Activated CD4-positive, CD25-positive, alpha-beta regulatory T cell (primary cell): ENCODE results near the gene DOCK1.

Source experiments
- DNase-seq, 4 experiments: peaks; one replicate each; lab custom pipeline; 2025; lab: John Stamatoyannopoulos, UW

DOCK1 gene

GRCh38 chr10:127039435-127039834, 134.2 kb downstream of the DOCK1 start:
- no peak for DNase-seq

GRCh38 chr10:127040756-127041155, 135.5 kb downstream of the DOCK1 start:
- DNase-seq: no peak

- no peak for DNase-seq
Measured at GRCh38 chr10:127041552-127041951, 136.3 kb downstream of the DOCK1 start.

GRCh38 chr10:127043301-127043700, 138.1 kb downstream of the DOCK1 start:
- no peak for DNase-seq

- DNase-seq: no peak
Measured at GRCh38 chr10:127044186-127044585, 139.0 kb downstream of the DOCK1 start.

GRCh38 chr10:127046975-127047877, 142.0 kb downstream of the DOCK1 start:
- no peak for DNase-seq

- DNase-seq: no peak
Measured at GRCh38 chr10:127047878-127048238, 142.6 kb downstream of the DOCK1 start.

GRCh38 chr10:127048630-127049029, 143.4 kb downstream of the DOCK1 start:
- DNase-seq: no peak

GRCh38 chr10:127052001-127052400, 146.8 kb downstream of the DOCK1 start:
- no peak for DNase-seq

- DNase-seq: no peak
Measured at GRCh38 chr10:127055263-127055662, 150.0 kb downstream of the DOCK1 start.

GRCh38 chr10:127059314-127059713, 154.1 kb downstream of the DOCK1 start:
- DNase-seq: no peak

GRCh38 chr10:127063762-127064161, 158.5 kb downstream of the DOCK1 start:
- DNase-seq: no peak

GRCh38 chr10:127064474-127064873, 159.2 kb downstream of the DOCK1 start:
- no peak for DNase-seq

GRCh38 chr10:127067542-127068194, 162.4 kb downstream of the DOCK1 start:
- DNase-seq: no peak

GRCh38 chr10:127068485-127068884, 163.3 kb downstream of the DOCK1 start:
- no peak for DNase-seq

- DNase-seq: no peak
Measured at GRCh38 chr10:127069436-127069835, 164.2 kb downstream of the DOCK1 start.

GRCh38 chr10:127071126-127071525, 165.9 kb downstream of the DOCK1 start:
- no peak for DNase-seq

- no peak for DNase-seq
Measured at GRCh38 chr10:127073666-127074065, 168.4 kb downstream of the DOCK1 start.

GRCh38 chr10:127079392-127079791, 174.2 kb downstream of the DOCK1 start:
- no peak for DNase-seq

GRCh38 chr10:127080317-127080716, 175.1 kb downstream of the DOCK1 start:
- DNase-seq: no peak

- DNase-seq: no peak
Measured at GRCh38 chr10:127081851-127082345, 176.7 kb downstream of the DOCK1 start.

GRCh38 chr10:127082651-127083050, 177.4 kb downstream of the DOCK1 start:
- no peak for DNase-seq

GRCh38 chr10:127085957-127086356, 180.7 kb downstream of the DOCK1 start:
- no peak for DNase-seq
